ENCODE results near the gene KLK4. TPM values are rescaled to one million over a fixed set of nuclear protein-coding genes. Genes with fewer than 3 reads are reported as not detected.

Gene KLK4
- total and polyA plus RNA-seq, 9 of the 15 experiments (the other 6 are each of a cell fraction or from before 2014, with no cell fraction given) = not detected

DNA sequence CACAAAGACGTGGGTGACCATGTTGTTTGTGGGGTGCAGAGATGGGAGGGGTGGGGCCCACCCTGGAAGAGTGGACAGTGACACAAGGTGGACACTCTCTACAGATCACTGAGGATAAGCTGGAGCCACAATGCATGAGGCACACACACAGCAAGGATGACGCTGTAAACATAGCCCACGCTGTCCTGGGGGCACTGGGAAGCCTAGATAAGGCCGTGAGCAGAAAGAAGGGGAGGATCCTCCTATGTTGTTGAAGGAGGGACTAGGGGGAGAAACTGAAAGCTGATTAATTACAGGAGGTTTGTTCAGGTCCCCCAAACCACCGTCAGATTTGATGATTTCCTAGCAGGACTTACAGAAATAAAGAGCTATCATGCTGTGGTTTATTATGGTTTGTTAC lies 32.3 kb downstream of the KLK4 start (continued):
- TF ChIP-seq, protein P1, sequence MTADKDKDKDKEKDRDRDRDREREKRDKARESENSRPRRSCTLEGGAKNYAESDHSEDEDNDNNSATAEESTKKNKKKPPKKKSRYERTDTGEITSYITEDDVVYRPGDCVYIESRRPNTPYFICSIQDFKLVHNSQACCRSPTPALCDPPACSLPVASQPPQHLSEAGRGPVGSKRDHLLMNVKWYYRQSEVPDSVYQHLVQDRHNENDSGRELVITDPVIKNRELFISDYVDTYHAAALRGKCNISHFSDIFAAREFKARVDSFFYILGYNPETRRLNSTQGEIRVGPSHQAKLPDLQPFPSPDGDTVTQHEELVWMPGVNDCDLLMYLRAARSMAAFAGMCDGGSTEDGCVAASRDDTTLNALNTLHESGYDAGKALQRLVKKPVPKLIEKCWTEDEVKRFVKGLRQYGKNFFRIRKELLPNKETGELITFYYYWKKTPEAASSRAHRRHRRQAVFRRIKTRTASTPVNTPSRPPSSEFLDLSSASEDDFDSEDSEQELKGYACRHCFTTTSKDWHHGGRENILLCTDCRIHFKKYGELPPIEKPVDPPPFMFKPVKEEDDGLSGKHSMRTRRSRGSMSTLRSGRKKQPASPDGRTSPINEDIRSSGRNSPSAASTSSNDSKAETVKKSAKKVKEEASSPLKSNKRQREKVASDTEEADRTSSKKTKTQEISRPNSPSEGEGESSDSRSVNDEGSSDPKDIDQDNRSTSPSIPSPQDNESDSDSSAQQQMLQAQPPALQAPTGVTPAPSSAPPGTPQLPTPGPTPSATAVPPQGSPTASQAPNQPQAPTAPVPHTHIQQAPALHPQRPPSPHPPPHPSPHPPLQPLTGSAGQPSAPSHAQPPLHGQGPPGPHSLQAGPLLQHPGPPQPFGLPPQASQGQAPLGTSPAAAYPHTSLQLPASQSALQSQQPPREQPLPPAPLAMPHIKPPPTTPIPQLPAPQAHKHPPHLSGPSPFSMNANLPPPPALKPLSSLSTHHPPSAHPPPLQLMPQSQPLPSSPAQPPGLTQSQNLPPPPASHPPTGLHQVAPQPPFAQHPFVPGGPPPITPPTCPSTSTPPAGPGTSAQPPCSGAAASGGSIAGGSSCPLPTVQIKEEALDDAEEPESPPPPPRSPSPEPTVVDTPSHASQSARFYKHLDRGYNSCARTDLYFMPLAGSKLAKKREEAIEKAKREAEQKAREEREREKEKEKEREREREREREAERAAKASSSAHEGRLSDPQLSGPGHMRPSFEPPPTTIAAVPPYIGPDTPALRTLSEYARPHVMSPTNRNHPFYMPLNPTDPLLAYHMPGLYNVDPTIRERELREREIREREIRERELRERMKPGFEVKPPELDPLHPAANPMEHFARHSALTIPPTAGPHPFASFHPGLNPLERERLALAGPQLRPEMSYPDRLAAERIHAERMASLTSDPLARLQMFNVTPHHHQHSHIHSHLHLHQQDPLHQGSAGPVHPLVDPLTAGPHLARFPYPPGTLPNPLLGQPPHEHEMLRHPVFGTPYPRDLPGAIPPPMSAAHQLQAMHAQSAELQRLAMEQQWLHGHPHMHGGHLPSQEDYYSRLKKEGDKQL (CRISPR knock-in tag; IDR thresholded peaks at IDR 0.05; ENCODE audit: borderline replicate concordance) = no peak
- TF ChIP-seq CBFA2T2 (conservative IDR thresholded peaks at IDR 0.05) = peak; percentile 71
- TF ChIP-seq ZBTB33 (CRISPR knock-in tag; IDR thresholded peaks at IDR 0.05) = no peak
- TF ChIP-seq USF1 (CRISPR knock-in tag; IDR thresholded peaks at IDR 0.05) = no peak
- no peak for TF ChIP-seq MEF2D (tag; conservative IDR thresholded peaks at IDR 0.05; ENCODE audit: low read depth)
- TF ChIP-seq ZNF436 (CRISPR knock-in tag; IDR thresholded peaks at IDR 0.05) = no peak
- TF ChIP-seq TCF7 (IDR thresholded peaks at IDR 0.05; ENCODE audit: borderline replicate concordance) = no peak
- TF ChIP-seq NFIC (IDR thresholded peaks at IDR 0.05) = 0 out of 2 replicates have a peak, but pooled peaks have one; percentile 19
- no peak for TF ChIP-seq BACH1 (tag; IDR thresholded peaks at IDR 0.05)
- no peak for TF ChIP-seq ZNF3 (CRISPR knock-in tag; IDR thresholded peaks at IDR 0.05)
- no peak for TF ChIP-seq ARID2 (IDR thresholded peaks at IDR 0.05)
- peak; percentile 87 for TF ChIP-seq CBFA2T3 (IDR thresholded peaks at IDR 0.05)
- TF ChIP-seq SMAD1 (IDR thresholded peaks at IDR 0.05; ENCODE audit: low read depth, low read length, partially characterized antibody) = no peak
- peak; percentile 72 for TF ChIP-seq NCOR1 (IDR thresholded peaks at IDR 0.05)
- TF ChIP-seq STAG1 (CRISPR knock-in tag; IDR thresholded peaks at IDR 0.05; ENCODE audit: borderline replicate concordance) = no peak
- TF ChIP-seq ZBTB12 (CRISPR knock-in tag; IDR thresholded peaks at IDR 0.05) = peak; percentile 56; the same call in 1 of the 2 replicates
- TF ChIP-seq NR2F6 (CRISPR knock-in tag; IDR thresholded peaks at IDR 0.05) = no peak
- no peak for TF ChIP-seq SMARCA5 (IDR thresholded peaks at IDR 0.05)
- no peak for TF ChIP-seq ZNF143 (CRISPR knock-in tag; IDR thresholded peaks at IDR 0.05)
- no peak for TF ChIP-seq HNRNPLL (IDR thresholded peaks at IDR 0.05; ENCODE audit: low read depth, low read length, poor library complexity, severe bottlenecking)
- no peak for TF ChIP-seq NELFE (IDR thresholded peaks at IDR 0.05; ENCODE audit: insufficient read depth, insufficient read length)
- no peak for TF ChIP-seq SMARCB1 (IDR thresholded peaks at IDR 0.05; ENCODE audit: insufficient read length, low read depth)
- TF ChIP-seq ZNF589 (CRISPR knock-in tag; IDR thresholded peaks at IDR 0.05; ENCODE audit: low read depth) = no peak

All from K562 (cell line).